Measurements from ENCODE around the gene MEGF11.

DNA sequence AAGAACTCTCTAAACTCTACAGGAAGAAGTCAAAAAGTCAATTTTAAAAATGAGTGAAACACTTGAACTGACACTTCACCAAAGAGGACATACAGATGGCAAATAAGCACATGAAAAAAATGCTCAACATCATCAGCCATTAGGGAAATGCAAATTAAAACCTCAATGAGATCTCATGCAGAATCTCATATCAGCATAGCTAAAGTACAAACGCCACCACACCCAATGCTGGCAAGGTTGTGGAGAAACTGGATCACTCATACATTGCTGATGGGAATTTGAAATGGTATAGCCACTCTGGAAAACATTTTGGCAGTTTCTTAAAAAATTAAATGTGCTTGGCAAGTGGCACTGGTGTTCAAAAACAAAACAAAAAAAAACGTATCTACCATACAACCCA is 34.2 kb downstream of the MEGF11 start:
- no peak for TF ChIP-seq RNF2 (IDR thresholded peaks at IDR 0.05; ENCODE audit: borderline replicate concordance, low read depth)
- no peak for TF ChIP-seq SMC3 (IDR thresholded peaks at IDR 0.05)
- no peak for TF ChIP-seq EP300 (IDR thresholded peaks at IDR 0.05)
- no peak for TF ChIP-seq MAZ (IDR thresholded peaks at IDR 0.05; ENCODE audit: borderline replicate concordance, low read depth, low read length)
- TF ChIP-seq GATA3 (IDR thresholded peaks at IDR 0.05; ENCODE audit: borderline replicate concordance): no peak
- TF ChIP-seq, protein P1, sequence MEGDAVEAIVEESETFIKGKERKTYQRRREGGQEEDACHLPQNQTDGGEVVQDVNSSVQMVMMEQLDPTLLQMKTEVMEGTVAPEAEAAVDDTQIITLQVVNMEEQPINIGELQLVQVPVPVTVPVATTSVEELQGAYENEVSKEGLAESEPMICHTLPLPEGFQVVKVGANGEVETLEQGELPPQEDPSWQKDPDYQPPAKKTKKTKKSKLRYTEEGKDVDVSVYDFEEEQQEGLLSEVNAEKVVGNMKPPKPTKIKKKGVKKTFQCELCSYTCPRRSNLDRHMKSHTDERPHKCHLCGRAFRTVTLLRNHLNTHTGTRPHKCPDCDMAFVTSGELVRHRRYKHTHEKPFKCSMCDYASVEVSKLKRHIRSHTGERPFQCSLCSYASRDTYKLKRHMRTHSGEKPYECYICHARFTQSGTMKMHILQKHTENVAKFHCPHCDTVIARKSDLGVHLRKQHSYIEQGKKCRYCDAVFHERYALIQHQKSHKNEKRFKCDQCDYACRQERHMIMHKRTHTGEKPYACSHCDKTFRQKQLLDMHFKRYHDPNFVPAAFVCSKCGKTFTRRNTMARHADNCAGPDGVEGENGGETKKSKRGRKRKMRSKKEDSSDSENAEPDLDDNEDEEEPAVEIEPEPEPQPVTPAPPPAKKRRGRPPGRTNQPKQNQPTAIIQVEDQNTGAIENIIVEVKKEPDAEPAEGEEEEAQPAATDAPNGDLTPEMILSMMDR (IDR thresholded peaks at IDR 0.05): no peak
- no peak for TF ChIP-seq POLR2A (IDR thresholded peaks at IDR 0.05; ENCODE audit: low read length)
- TF ChIP-seq MYC (IDR thresholded peaks at IDR 0.05; ENCODE audit: borderline replicate concordance, low read length): no peak
- TF ChIP-seq PHF8 (IDR thresholded peaks at IDR 0.05; ENCODE audit: borderline replicate concordance, low read depth): no peak
- TF ChIP-seq, protein P2, sequence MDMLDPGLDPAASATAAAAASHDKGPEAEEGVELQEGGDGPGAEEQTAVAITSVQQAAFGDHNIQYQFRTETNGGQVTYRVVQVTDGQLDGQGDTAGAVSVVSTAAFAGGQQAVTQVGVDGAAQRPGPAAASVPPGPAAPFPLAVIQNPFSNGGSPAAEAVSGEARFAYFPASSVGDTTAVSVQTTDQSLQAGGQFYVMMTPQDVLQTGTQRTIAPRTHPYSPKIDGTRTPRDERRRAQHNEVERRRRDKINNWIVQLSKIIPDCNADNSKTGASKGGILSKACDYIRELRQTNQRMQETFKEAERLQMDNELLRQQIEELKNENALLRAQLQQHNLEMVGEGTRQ (IDR thresholded peaks at IDR 0.05): no peak
- no peak for TF ChIP-seq HOXB13 (CRISPR knock-in tag; IDR thresholded peaks at IDR 0.05; ENCODE audit: low read depth)
- TF ChIP-seq CHD2 (IDR thresholded peaks at IDR 0.05; ENCODE audit: low read length, partially characterized antibody): no peak
- TF ChIP-seq, protein P3, sequence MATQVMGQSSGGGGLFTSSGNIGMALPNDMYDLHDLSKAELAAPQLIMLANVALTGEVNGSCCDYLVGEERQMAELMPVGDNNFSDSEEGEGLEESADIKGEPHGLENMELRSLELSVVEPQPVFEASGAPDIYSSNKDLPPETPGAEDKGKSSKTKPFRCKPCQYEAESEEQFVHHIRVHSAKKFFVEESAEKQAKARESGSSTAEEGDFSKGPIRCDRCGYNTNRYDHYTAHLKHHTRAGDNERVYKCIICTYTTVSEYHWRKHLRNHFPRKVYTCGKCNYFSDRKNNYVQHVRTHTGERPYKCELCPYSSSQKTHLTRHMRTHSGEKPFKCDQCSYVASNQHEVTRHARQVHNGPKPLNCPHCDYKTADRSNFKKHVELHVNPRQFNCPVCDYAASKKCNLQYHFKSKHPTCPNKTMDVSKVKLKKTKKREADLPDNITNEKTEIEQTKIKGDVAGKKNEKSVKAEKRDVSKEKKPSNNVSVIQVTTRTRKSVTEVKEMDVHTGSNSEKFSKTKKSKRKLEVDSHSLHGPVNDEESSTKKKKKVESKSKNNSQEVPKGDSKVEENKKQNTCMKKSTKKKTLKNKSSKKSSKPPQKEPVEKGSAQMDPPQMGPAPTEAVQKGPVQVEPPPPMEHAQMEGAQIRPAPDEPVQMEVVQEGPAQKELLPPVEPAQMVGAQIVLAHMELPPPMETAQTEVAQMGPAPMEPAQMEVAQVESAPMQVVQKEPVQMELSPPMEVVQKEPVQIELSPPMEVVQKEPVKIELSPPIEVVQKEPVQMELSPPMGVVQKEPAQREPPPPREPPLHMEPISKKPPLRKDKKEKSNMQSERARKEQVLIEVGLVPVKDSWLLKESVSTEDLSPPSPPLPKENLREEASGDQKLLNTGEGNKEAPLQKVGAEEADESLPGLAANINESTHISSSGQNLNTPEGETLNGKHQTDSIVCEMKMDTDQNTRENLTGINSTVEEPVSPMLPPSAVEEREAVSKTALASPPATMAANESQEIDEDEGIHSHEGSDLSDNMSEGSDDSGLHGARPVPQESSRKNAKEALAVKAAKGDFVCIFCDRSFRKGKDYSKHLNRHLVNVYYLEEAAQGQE (IDR thresholded peaks at IDR 0.05): no peak
- TF ChIP-seq CHD4 (IDR thresholded peaks at IDR 0.05; ENCODE audit: borderline replicate concordance): no peak
